HG03064 (cell line): ENCODE measurements around the gene NEURL1B.
A peak's percentile ranks its signal among the peaks of the same experiment; 100 is the strongest.
"Not testable (repeated sequence)": the region's sequence is repeated elsewhere in the genome, so short reads cannot be mapped to it uniquely, and the experiment has no call there.

ENCODE experiments used
- ATAC-seq: cut with Tn5 transposase; IDR thresholded peaks from one replicate; pipeline ENCODE4 v1.9.1; 2021; ENCODE audit warnings: low read depth; ENCODE audit not compliant: unreplicated experiment

Gene NEURL1B

GRCh38 chr5:172692981-172693380, 51.9 kb downstream of the NEURL1B start:
- no peak for ATAC-seq

GRCh38 chr5:172694061-172694460, 53.0 kb downstream of the NEURL1B start:
- ATAC-seq: no peak

GRCh38 chr5:172694541-172694940, 53.5 kb downstream of the NEURL1B start:
- ATAC-seq: no peak

- no peak for ATAC-seq
Observed at GRCh38 chr5:172695232-172696054, 54.4 kb downstream of the NEURL1B start.

GRCh38 chr5:172696171-172696849, 55.2 kb downstream of the NEURL1B start:
- no peak for ATAC-seq

GRCh38 chr5:172697123-172698121, 56.4 kb downstream of the NEURL1B start:
- peak; percentile 71 for ATAC-seq

GRCh38 chr5:172699423-172699822, 58.4 kb downstream of the NEURL1B start:
- no peak for ATAC-seq

GRCh38 chr5:172699999-172700364, 58.9 kb downstream of the NEURL1B start:
- ATAC-seq: no peak

GRCh38 chr5:172700365-172701290, 59.6 kb downstream of the NEURL1B start:
- no peak for ATAC-seq

- ATAC-seq: no peak
Observed at GRCh38 chr5:172701291-172701656, 60.2 kb downstream of the NEURL1B start.

GRCh38 chr5:172703952-172704351, 62.9 kb downstream of the NEURL1B start:
- ATAC-seq: no peak

GRCh38 chr5:172705576-172706084, 64.6 kb downstream of the NEURL1B start:
- no peak for ATAC-seq

- no peak for ATAC-seq
Observed at GRCh38 chr5:172706796-172707195, 65.7 kb downstream of the NEURL1B start.

- ATAC-seq: no peak
Observed at GRCh38 chr5:172707285-172708182, 66.5 kb downstream of the NEURL1B start.

GRCh38 chr5:172708183-172708505, 67.1 kb downstream of the NEURL1B start:
- ATAC-seq: no peak

GRCh38 chr5:172710676-172711075, 69.6 kb downstream of the NEURL1B start:
- ATAC-seq: no peak

GRCh38 chr5:172711321-172711861, 70.3 kb downstream of the NEURL1B start:
- not testable (repeated sequence) for ATAC-seq

- ATAC-seq: no peak
Observed at GRCh38 chr5:172712610-172713009, 71.5 kb downstream of the NEURL1B start.
